Stimulated activated CD8-positive, alpha-beta memory T cell treated with anti-CD3 and anti-CD28 coated beads, Interleukin-12 subunit alpha, Interleukin-12 subunit beta, amount 100 ng/mL, for 24 hours (primary cell): ENCODE results near the gene FRMD8.

Experiments used
- DNase-seq: peaks from one replicate; pipeline ENCODE4 v3.0.0-alpha.2; 2020; ENCODE audit errors: extremely low read depth

FRMD8 gene

DNA sequence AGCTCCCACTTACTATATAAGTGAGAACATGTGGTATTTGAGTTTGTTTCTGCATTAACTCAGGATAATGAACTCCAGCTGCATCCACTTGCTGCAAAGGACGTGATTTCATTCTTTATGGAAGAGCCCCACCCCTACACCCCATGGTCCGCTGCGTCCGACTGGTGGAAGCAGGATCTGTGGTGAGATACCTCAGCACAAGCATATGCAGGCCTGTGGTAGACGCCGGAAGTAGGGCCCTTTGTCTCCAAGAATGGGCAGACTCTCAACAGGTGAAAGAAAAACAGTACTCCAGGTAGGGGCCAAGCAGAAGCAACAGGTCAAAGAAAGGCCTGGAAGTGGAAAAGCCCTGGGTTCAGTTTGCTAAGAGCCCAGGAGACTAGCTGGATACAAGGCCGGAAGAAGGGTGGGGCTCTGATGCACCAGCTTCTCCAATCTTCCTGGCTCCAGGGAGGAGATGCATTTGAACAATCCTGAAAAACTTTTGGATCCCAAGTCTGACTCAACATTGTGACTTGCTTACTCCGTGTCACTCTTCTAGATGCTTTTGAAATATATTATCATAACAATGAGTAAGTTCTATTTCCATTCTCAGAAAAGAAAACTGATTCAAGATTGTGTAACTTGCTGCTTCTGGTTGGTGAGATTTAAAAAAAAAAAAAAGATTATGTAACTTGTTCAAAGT, 66.5 kb downstream of the FRMD8 start:
- no peak for DNase-seq

DNA sequence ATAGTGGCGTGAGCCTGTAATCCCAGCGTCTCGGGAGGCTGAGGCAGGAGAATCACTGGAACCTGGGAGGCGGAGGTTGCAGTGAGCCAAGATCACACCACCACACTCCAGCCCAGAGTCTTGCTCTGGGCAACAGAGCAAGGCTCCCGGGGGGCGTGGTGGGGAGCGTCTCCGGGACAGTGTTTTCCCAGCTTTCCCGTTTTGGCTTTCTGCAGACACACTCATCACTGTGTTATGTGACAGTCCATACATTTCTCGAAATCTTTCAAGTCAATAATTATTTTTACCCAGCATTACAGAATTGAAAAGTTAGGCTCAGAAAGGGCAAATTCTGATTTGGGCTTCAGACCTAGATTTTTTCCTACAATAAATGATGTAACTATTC, 67.9 kb downstream of the FRMD8 start:
- DNase-seq: no peak

DNA sequence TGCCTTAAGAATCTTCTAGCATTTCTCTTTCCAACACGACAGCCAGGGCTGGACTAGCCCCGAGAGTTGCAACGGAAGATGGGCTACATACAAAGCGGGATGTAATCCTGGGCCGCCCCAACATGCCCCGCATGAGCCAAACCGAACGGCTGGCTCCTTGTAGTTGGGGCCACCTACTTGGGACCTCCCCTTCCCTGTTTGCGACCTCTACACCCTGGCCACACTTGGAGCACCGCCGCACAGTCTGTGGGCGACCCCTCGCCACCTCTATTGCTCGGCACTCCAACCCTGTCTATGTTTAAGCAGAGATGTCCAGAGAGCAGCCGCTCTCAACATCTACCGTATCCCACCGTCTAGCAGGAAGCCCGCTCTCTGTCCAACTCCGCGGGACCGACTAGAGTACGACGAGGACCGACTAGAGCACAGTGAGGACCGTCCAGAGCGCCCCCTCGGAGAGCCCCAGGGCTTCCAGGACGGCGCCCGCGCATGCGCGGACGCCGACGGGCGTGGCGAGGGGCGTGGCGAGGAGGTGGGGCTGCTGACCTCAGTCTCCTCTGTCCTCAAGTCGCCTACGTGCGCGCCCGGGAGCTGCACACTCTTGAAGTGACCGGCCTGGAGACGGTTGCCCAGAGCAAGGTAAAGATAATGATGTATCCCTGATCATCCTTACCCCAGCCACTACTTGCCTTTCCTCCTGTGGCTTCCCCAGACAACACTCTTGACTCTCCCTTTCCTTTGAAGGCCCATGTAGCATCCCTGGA, 68.4 kb downstream of the FRMD8 start:
- peak; percentile 31 for DNase-seq

DNA sequence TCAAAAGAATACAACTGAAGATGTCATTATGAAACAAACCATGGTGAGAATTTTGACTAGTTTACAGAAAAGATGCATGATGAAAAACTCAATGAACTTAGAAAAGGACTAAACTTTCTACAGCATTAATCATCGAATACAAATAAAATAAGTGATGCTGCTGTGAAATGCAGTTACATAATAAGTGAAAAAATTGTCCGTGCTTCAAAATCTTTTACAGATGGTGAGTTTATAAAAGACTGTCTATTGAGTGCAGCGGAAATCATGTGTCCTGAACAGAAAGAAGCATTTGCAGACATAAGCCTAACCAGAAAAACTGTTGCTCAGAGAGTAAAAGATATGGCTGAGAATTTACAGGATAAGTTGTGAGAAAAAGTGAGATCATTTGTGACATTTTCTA, 70.0 kb downstream of the FRMD8 start:
- no peak for DNase-seq

DNA sequence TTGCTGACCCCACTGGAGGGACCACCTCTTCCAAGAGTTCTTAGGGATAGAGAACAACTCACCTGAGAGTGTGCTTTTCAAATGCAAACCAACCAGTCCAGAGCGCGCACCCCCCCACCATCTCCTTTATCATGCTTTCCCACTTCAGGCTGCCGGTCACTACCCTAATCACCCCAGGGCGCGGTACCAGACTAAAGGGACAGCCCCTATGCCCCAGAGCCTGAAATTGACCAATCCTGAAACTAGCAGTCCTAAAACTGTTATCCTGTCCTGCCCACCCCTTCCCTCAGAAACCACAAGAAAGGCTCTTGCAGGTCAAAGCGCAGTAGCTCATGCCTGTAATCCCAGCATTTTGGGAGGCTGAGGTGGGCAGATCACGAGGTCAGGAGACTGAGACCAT, 73.1 kb downstream of the FRMD8 start:
- DNase-seq: no peak
